GM13977 (cell line): ENCODE data around the gene TRAFD1.

Source experiments
- DNase-seq: peaks from one replicate; pipeline ENCODE4 v3.0.0; 2012; ENCODE audit warnings: low spot score
- in situ Hi-C: fragments of 300-500 bp; cut with MboI; formaldehyde crosslinking; loops from one replicate; pipeline ENCODE4 v1.12.0; 2022; ENCODE audit warnings: low sequenced_read_pairs, low pct_unique_long_range_greater_than_20kb, mixed read lengths, inconsistent platforms; ENCODE audit not compliant: unreplicated experiment
- TF ChIP-seq, protein P1 (sequence below): IDR thresholded peaks from 2 replicates; pipeline ENCODE4 v1.5.1; 2012; ENCODE audit warnings: mild to moderate bottlenecking, control low read depth; ENCODE audit not compliant: insufficient read depth; ENCODE audit errors: extremely low read depth, missing control alignments

TRAFD1 gene

DNA sequence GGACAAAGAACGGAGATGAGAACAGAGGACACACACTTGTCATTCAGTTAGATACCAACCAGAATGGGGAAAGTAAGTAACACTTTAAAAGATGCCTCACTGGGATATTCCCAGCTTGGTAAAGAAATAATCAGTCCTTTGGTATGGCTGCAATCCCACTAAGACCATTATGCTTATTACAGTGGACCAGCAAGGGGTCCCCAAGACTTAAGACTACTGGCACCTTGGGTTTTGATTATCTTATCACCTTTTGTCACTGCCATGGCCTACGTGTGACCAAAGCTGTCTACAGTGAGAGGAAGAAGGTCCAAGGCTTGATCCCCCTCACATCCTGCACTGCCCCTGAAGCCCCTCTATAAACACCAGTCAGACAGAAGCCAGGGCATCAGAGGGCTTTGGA is 65.8 kb downstream of the TRAFD1 start:
- in situ Hi-C loops: no loop called here
- no peak for DNase-seq
- TF ChIP-seq, protein P1, sequence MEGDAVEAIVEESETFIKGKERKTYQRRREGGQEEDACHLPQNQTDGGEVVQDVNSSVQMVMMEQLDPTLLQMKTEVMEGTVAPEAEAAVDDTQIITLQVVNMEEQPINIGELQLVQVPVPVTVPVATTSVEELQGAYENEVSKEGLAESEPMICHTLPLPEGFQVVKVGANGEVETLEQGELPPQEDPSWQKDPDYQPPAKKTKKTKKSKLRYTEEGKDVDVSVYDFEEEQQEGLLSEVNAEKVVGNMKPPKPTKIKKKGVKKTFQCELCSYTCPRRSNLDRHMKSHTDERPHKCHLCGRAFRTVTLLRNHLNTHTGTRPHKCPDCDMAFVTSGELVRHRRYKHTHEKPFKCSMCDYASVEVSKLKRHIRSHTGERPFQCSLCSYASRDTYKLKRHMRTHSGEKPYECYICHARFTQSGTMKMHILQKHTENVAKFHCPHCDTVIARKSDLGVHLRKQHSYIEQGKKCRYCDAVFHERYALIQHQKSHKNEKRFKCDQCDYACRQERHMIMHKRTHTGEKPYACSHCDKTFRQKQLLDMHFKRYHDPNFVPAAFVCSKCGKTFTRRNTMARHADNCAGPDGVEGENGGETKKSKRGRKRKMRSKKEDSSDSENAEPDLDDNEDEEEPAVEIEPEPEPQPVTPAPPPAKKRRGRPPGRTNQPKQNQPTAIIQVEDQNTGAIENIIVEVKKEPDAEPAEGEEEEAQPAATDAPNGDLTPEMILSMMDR: no peak

DNA sequence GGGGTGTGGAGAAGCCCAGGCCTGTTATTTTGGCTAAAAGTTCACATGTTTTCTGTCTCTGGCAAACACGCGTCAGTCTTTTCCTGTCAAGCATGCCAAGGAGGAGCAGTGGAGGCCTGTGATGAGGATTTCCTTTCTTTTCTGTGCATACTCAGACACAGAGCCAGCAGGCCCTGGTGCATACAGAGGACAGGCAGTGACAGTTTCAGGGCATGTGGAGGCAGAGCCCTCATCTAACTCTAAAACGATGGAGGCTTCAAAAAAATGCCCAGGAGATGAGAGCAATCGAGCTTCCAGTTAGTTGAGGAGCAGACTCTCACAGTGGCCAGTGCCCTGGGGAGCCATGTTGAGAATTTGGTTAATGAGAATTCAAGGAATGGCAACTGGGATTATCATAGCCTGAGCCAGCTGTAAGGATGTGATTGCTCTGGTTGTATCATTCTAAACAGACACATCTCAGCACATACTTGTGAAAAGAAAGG is 66.5 kb downstream of the TRAFD1 start:
- in situ Hi-C loops: no loop called here

DNA sequence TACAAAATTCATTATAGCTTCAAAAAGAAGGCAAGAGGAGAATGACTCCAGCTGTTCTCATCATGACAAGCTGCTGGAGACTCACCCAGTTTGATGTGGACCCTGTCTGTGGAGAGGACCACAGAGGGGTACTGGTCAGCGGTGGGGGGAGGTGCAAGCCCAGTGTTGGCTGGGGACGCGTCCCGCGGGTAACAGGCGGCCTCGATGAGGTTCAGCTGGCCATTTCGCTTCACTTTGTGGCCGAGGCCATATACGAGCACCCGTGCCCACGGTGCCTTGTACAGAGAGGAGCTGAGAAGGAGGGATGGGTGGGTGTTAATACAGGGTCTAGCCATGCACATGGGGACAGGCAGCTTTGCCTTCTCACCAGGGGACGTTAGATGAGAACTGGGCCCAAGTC is 67.1 kb downstream of the TRAFD1 start:
- in situ Hi-C loops: no loop called here
- DNase-seq: no peak
- TF ChIP-seq, protein P1: no peak

More for the DNA sequence above, 66.5 kb downstream of the TRAFD1 start:
- TF ChIP-seq, protein P1: no peak
- no peak for DNase-seq

DNA sequence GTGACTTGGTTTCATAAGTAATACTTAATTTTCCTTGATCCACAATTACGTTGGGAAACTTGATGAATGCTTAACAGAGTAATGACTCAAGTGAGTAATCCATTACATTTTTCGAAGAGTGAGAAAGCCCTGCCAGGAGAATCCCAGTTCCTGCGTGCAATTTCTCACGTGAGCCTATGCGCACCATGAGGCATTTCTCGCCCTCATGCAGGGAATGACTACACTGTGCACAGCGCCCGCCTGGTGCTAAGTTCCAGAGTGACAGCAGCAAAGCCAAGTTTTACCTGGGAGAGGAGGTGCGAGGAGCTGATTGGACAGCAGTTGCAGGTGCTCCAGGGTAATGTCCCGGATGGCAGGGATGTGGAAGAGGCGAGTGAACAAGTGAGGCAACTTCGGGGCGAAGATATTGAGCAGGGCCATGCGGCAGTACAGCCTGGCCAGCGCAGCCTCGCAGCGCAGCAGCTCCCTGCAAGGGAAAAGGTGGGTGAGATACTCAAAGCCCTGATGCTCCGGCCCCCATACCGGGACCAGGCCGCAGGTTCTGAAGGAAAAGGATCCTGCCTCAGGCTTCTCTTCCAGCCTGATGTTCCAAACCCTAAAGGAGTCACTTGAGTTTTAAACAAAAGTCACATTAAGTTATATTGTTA is 69.4 kb downstream of the TRAFD1 start:
- no peak for DNase-seq
- in situ Hi-C loops: no loop called here
- TF ChIP-seq, protein P1: no peak

DNA sequence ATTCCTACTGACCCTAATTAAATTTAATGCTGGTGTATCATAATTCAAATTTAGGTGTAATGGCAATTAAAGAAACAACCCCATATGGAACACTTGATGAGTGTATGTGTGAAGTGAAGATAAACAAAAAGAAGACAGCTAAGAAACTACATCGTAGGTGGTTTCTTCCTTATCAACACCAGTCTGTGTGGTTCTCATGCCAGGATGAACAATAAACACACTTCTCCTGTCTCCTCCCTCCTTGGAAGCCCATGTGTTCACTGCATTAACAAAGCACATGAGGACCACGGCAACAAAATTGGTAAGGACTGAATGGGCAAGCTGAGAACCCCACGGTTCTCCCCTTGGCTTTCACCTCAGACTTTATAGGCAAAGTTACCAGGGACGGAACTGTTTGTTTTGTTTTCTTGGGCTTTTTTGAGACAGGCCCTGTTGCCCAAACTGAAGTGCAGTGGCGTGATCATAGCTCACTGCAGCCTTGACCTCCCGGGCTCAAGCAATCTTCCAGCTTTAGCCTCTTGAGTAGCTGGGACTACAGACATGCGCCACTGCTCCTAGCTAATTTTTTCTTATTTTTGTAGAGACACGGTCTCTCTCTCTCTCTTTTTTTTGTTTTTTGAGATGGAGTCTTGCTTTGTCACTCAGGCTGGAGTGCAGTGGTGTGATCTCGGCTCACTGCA is 71.0 kb downstream of the TRAFD1 start:
- in situ Hi-C loops: no loop called here
- DNase-seq: no peak
- TF ChIP-seq, protein P1: no peak

DNA sequence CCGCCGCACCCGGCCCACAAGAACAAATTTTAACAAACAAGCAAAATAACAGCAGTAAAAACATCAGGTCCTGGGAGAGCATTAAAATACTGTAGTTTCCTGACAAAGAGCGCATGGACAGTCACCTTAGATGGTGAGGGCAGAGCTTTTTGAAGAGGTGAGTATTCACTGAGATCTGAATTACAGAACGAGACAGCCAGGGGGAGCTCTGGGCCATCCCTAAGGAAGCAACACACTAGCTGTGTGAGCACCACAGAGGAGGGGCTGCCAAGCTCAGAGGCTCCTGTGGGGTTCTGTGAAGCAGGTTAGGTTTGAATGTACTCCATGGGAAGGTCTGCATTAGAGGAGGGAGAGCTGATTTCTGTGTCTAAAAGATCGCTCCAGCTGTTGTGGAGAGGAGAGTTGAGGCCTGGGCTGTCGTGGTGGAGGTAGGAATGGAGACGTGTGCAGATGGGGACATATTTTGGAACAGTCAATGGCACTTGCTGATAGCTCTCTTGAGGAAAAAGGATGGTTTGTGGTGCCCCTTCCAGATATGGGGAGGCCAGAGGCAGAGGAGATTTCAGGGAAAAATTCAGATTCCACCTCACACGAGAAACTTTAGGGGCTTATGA is 72.9 kb downstream of the TRAFD1 start:
- TF ChIP-seq, protein P1: peak; percentile 69
- in situ Hi-C loops: no loop called here
- DNase-seq: peak; percentile 75
